ENCODE data around the gene ZNF497. TPM values are rescaled to one million over a fixed set of nuclear protein-coding genes. Genes with fewer than 3 reads are reported as not detected.
"Not testable (repeated sequence)": the region's sequence is repeated elsewhere in the genome, so short reads cannot be mapped to it uniquely, and the experiment has no call there.

The ZNF497 gene
- total RNA-seq, 1 experiment from 2014 or later = 1.5 TPM

- not testable (repeated sequence) for DNase-seq (ENCODE audit: low read depth)
Observed at GRCh38 chr19:58310685-58311084, 51.9 kb downstream of the ZNF497 start.

- DNase-seq (ENCODE audit: low read depth) = no peak
Observed at GRCh38 chr19:58307736-58308135, 54.8 kb downstream of the ZNF497 start.

- DNase-seq (ENCODE audit: low read depth) = peak; percentile 35
Observed at GRCh38 chr19:58305932-58306323, 56.6 kb downstream of the ZNF497 start.

GRCh38 chr19:58305065-58305931 lies 57.3 kb downstream of the ZNF497 start, which contains the start of gene ERVK3-1:
Gene ERVK3-1, plus strand, starts transcription at chr19:58305377. Its CDS starts 6,792 bp downstream, at chr19:58312169.
- DNase-seq (ENCODE audit: low read depth) = peak; percentile 99

GRCh38 chr19:58304748-58305064 lies 57.8 kb downstream of the ZNF497 start:
- DNase-seq (ENCODE audit: low read depth) = no peak

Other genes starting within 250 kb of the ZNF497 start
- gene ZNF329, start 212.0 kb downstream of the ZNF497 start, total RNA-seq (2014; rRNA removed; shearing (Covaris generic)) = 1.3 and 1.8 TPM in 2 replicates
- 23.9 and 30.7 TPM in 2 replicates for gene ZNF274, start 179.7 kb downstream of the ZNF497 start, total RNA-seq (2014; rRNA removed; shearing (Covaris generic))
- 71.7 and 90.7 TPM in 2 replicates for gene ZNF544, start 133.8 kb downstream of the ZNF497 start, total RNA-seq (2014; rRNA removed; shearing (Covaris generic))
- 3.1 and 3.5 TPM in 2 replicates for gene ZNF8, start 83.8 kb downstream of the ZNF497 start, total RNA-seq (2014; rRNA removed; shearing (Covaris generic))
- gene ERVK3-1, start 57.4 kb downstream of the ZNF497 start, total RNA-seq (2014; rRNA removed; shearing (Covaris generic)) = 125 and 149 TPM in 2 replicates
- gene ZSCAN22, start 35.8 kb downstream of the ZNF497 start, total RNA-seq (2014; rRNA removed; shearing (Covaris generic)) = 2.1 TPM in 2 replicates
- 28.5 and 38.4 TPM in 2 replicates for gene A1BG, start 9.3 kb downstream of the ZNF497 start, total RNA-seq (2014; rRNA removed; shearing (Covaris generic))
- 4.2 and 5.0 TPM in 2 replicates for gene ZNF837, start 18.3 kb upstream of the ZNF497 start, total RNA-seq (2014; rRNA removed; shearing (Covaris generic))
- gene RPS5, start 24.5 kb upstream of the ZNF497 start, total RNA-seq (2014; rRNA removed; shearing (Covaris generic)) = 3,633 and 5,016 TPM in 2 replicates
- not detected in 2 replicates for gene RNF225, start 32.9 kb upstream of the ZNF497 start, total RNA-seq (2014; rRNA removed; shearing (Covaris generic))
- gene ZNF584, start 45.9 kb upstream of the ZNF497 start, total RNA-seq (2014; rRNA removed; shearing (Covaris generic)) = 12.1 and 20.5 TPM in 2 replicates
- 0.95 and 3.0 TPM in 2 replicates for gene ZNF132, start 77.4 kb upstream of the ZNF497 start, total RNA-seq (2014; rRNA removed; shearing (Covaris generic))
- 9.0 and 13.5 TPM in 2 replicates for gene ZNF324B, start 88.9 kb upstream of the ZNF497 start, total RNA-seq (2014; rRNA removed; shearing (Covaris generic))
- 8.5 and 9.9 TPM in 2 replicates for gene ZNF324, start 104.3 kb upstream of the ZNF497 start, total RNA-seq (2014; rRNA removed; shearing (Covaris generic))
- gene ZNF446, start 113.6 kb upstream of the ZNF497 start, total RNA-seq (2014; rRNA removed; shearing (Covaris generic)) = 8.3 and 16.4 TPM in 2 replicates
- 1.6 and 3.4 TPM in 2 replicates for gene SLC27A5, start 149.2 kb upstream of the ZNF497 start, total RNA-seq (2014; rRNA removed; shearing (Covaris generic))
- 4.8 and 4.9 TPM in 2 replicates for gene ZBTB45, start 157.1 kb upstream of the ZNF497 start, total RNA-seq (2014; rRNA removed; shearing (Covaris generic))
- 575 and 591 TPM in 2 replicates for gene TRIM28, start 181.3 kb upstream of the ZNF497 start, total RNA-seq (2014; rRNA removed; shearing (Covaris generic))
- gene CHMP2A, start 192.4 kb upstream of the ZNF497 start, total RNA-seq (2014; rRNA removed; shearing (Covaris generic)) = 103 and 127 TPM in 2 replicates
- gene UBE2M, start 195.9 kb upstream of the ZNF497 start, total RNA-seq (2014; rRNA removed; shearing (Covaris generic)) = 123 and 129 TPM in 2 replicates
- gene MZF1, start 210.6 kb upstream of the ZNF497 start, total RNA-seq (2014; rRNA removed; shearing (Covaris generic)) = 4.6 TPM in 2 replicates